Measurements from ENCODE around the gene TTC16. TPM values are rescaled to one million over a fixed set of nuclear protein-coding genes. Genes with fewer than 3 reads are reported as not detected.

TTC16 gene
- total and polyA plus RNA-seq, 2 donors (not counting 1 experiment from before 2014, with no cell fraction given) = 0.25 TPM; not detected in 1

DNA sequence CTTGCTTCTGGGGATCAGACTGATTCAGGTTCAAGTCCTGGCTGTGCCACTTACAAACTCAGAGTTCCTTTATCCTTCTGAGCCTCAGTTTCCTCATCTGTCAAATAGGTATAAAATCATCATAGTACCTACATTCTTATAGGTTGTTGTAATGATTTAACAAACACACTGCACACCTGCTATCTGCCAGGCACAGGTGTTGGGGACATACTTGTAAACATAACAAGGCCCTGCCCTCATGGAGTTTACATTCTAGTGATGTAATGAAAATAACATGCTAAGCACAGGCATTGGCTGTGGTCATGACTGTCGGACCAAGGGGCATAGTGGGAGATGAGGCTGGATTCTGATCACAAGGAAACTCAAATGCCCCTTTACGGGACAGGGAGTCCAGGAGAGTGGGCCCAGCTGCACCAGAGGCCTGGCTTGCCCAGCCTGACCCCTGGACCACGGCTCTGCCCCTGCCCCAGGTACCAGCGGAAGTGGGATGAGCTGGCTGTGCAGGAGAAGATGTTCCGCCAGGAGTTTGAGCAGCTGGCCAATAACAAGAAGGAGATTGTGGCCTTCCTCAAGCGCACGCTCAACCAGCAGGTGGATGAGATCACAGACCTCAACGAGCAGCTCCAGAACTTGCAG lies 6.8 kb upstream of the TTC16 start:
- Histone ChIP-seq H3K9ac (ENCODE audit: low read length) (no peak overlapping the region), H3K36me3 (replicated peaks in 1 of 2; ENCODE audit: control extremely low read depth in 1 of 2, control insufficient read depth in 1 of 2, extremely low read depth in 1 of 2, insufficient read depth in 2 of 2, low read length in 1 of 2) (no peaks in the 10 kb centered on the region), H3K9me3 (ENCODE audit: control extremely low read depth in 1 of 3, control insufficient read depth in 2 of 3, insufficient read depth in 1 of 3, low read length in 2 of 3) (no peaks in the 10 kb centered on the region), H3K4me3 (ENCODE audit: control extremely low read depth in 1 of 5, extremely low read depth in 1 of 5, insufficient read depth in 1 of 5, low read depth in 2 of 5, low read length in 4 of 5) (no peak overlapping the region), H3K4me2 (replicated peaks; ENCODE audit: low read depth, low read length, poor library complexity, severe bottlenecking) (no peak overlapping the region), H4K20me1 (ENCODE audit: control insufficient read depth, insufficient read depth, low read length, poor library complexity, severe bottlenecking) (no peaks in the 10 kb centered on the region), H3K27ac (ENCODE audit: low read length in 2 of 2) (no peak overlapping the region), H2AFZ (ENCODE audit: insufficient read depth, low read depth, low read length, poor library complexity, severe bottlenecking) (no peak overlapping the region), H3K79me2 (ENCODE audit: control insufficient read depth, insufficient read depth, low read length) (no peaks in the 10 kb centered on the region), H3K27me3 (replicated peaks in 1 of 4; ENCODE audit: control extremely low read depth in 1 of 4, control insufficient read depth in 3 of 4, insufficient read depth in 4 of 4, low read length in 3 of 4) (no peaks in the 10 kb centered on the region), H3K4me1 (ENCODE audit: control insufficient read depth in 2 of 2, insufficient read depth in 2 of 2, low read length in 2 of 2) (peaks cover 0 to 6% of the 10 kb centered on the region in 2 donors)
- no peak overlapping the region for H3K4me3 Mint-ChIP-seq
- H3K4me1 Mint-ChIP-seq = peaks cover 11% of the 10 kb centered on the region
- POLR2A ChIA-PET = no interaction called here
- intact Hi-C loops (cut with micrococcal nuclease) = no loop called here
- H3K9me3 Mint-ChIP-seq (ENCODE audit: insufficient read depth) = no peaks in the 10 kb centered on the region
- ATAC-seq (ENCODE audit: low read depth) (no peak), DNase-seq (no peak)
- CTCF ChIA-PET = no interaction called here
- 94% methylated on average over 8 of the region's 8 CpGs for WGBS (ENCODE audit: insufficient coverage)
- TF ChIP-seq EZH2 (IDR thresholded peaks at IDR 0.05; ENCODE audit: borderline replicate concordance, insufficient read depth, low read depth, low read length, poor library complexity, severe bottlenecking) = no peak
- no peak overlapping the region for H3K27ac Mint-ChIP-seq
- no peaks in the 10 kb centered on the region for H3K27me3 Mint-ChIP-seq

DNA sequence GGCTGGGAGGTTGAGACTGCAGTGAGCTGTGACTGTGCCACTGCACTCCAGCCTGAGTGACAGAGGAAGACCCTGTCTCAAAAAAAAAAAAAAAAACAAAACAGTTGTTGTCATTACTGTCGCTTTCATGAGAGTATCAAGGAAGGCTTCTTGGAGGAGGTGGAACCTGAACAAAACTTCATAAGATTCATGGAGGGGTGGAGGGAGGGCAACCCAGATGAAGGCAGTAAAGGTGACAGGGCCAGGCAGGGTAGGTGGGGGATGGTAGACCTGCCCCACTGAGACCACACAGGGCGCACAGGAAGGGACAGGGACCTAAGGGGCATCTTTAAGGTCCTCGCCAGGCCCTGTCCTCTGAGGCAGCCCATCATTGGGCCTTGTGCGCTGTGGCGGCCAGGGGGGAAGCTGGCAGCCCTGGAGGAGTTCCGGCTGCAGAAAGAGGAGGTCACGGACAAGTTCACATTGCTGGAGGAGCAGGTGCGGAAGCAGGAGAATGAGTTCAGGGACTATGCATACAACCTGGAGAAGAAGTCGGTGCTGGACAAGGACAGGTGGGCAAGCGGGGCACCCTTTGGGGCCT lies 5.6 kb upstream of the TTC16 start:
- Mint-ChIP-seq H3K4me1 (peaks cover 18% of the 10 kb centered on the region), H3K4me3 (no peak overlapping the region), H3K9me3 (ENCODE audit: insufficient read depth) (no peaks in the 10 kb centered on the region), H3K27me3 (no peaks in the 10 kb centered on the region), H3K27ac (no peak overlapping the region)
- ChIA-PET POLR2A (no interaction called here), CTCF (no interaction called here)
- H3K4me3 ChIP-seq (ENCODE audit: control extremely low read depth in 1 of 5, extremely low read depth in 1 of 5, insufficient read depth in 1 of 5, low read depth in 2 of 5, low read length in 4 of 5) = no peak overlapping the region
- no peaks in the 10 kb centered on the region for H3K27me3 ChIP-seq (replicated peaks in 1 of 4; ENCODE audit: control extremely low read depth in 1 of 4, control insufficient read depth in 3 of 4, insufficient read depth in 4 of 4, low read length in 3 of 4)
- H3K4me2 ChIP-seq (replicated peaks; ENCODE audit: low read depth, low read length, poor library complexity, severe bottlenecking) = no peak overlapping the region
- WGBS (ENCODE audit: insufficient coverage) = 98% methylated on average over 10 of the region's 10 CpGs
- no peaks in the 10 kb centered on the region for H3K36me3 ChIP-seq (replicated peaks in 1 of 2; ENCODE audit: control extremely low read depth in 1 of 2, control insufficient read depth in 1 of 2, extremely low read depth in 1 of 2, insufficient read depth in 2 of 2, low read length in 1 of 2)
- ATAC-seq (ENCODE audit: low read depth) (no peak), DNase-seq (no peak)
- H3K27ac ChIP-seq (ENCODE audit: low read length in 2 of 2) = no peak overlapping the region
- peaks cover 3 to 11% of the 10 kb centered on the region in 2 donors for H3K4me1 ChIP-seq (ENCODE audit: control insufficient read depth in 2 of 2, insufficient read depth in 2 of 2, low read length in 2 of 2)
- H3K79me2 ChIP-seq (ENCODE audit: control insufficient read depth, insufficient read depth, low read length) = no peaks in the 10 kb centered on the region
- no peak overlapping the region for H3K9ac ChIP-seq (ENCODE audit: low read length)
- H2AFZ ChIP-seq (ENCODE audit: insufficient read depth, low read depth, low read length, poor library complexity, severe bottlenecking) = no peak overlapping the region
- no peaks in the 10 kb centered on the region for H4K20me1 ChIP-seq (ENCODE audit: control insufficient read depth, insufficient read depth, low read length, poor library complexity, severe bottlenecking)
- no peak for TF ChIP-seq EZH2 (IDR thresholded peaks at IDR 0.05; ENCODE audit: borderline replicate concordance, insufficient read depth, low read depth, low read length, poor library complexity, severe bottlenecking)
- TF ChIP-seq, protein P1, sequence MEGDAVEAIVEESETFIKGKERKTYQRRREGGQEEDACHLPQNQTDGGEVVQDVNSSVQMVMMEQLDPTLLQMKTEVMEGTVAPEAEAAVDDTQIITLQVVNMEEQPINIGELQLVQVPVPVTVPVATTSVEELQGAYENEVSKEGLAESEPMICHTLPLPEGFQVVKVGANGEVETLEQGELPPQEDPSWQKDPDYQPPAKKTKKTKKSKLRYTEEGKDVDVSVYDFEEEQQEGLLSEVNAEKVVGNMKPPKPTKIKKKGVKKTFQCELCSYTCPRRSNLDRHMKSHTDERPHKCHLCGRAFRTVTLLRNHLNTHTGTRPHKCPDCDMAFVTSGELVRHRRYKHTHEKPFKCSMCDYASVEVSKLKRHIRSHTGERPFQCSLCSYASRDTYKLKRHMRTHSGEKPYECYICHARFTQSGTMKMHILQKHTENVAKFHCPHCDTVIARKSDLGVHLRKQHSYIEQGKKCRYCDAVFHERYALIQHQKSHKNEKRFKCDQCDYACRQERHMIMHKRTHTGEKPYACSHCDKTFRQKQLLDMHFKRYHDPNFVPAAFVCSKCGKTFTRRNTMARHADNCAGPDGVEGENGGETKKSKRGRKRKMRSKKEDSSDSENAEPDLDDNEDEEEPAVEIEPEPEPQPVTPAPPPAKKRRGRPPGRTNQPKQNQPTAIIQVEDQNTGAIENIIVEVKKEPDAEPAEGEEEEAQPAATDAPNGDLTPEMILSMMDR (IDR thresholded peaks at IDR 0.05) = no peak
- no peaks in the 10 kb centered on the region for H3K9me3 ChIP-seq (ENCODE audit: control extremely low read depth in 1 of 3, control insufficient read depth in 2 of 3, insufficient read depth in 1 of 3, low read length in 2 of 3)
- intact Hi-C loops (cut with micrococcal nuclease) = no loop called here
